ENCODE results near the gene NXPE4.
"Not testable (repeated sequence)": the region's sequence is repeated elsewhere in the genome, so short reads cannot be mapped to it uniquely, and the experiment has no call there.

The NXPE4 gene

DNA sequence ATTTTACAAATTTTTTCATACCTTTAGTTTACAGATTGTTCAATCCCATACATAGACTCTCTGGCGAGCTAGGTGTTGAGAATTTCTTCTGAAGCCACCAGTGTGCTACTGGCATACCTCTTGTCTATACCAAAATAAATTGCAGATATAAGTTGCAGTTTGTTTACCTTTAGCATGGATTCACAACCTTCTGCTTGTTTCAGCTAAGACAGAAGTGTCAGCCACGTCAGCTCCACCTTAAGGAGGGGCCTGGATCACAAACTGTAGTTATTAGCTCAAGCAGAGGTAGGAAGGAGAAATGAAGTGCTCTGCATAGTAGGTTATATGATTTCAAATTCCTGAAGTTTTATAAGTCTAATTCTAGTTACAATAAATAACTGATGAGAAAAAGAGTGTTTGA is at the start of gene NXPE4:
NXPE4 (minus strand) TSS at position 216 of the 400 bp plus-strand sequence. CDS start 1,027 bp downstream, outside the sequence.
- no peak for DNase-seq (ENCODE audit: low read depth)

DNA sequence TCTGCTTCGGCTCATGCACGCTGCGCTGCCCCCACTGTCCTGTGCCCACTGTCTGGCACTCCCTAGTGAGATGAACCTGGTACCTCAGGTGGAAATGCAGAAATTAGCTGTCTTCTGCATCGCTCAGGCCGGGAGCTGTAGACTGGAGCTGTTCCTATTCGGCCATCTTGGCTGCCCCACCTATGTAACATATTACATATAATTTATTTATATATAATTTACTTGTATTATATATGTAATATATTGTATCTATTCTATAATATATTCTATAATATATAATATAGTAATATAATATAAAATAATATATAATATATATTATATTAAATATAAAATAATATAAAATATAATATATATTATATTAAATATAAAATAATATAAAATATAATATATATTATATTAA is 43.9 kb upstream of the NXPE4 start:
- DNase-seq (ENCODE audit: low read depth), result not testable (repeated sequence)

DNA sequence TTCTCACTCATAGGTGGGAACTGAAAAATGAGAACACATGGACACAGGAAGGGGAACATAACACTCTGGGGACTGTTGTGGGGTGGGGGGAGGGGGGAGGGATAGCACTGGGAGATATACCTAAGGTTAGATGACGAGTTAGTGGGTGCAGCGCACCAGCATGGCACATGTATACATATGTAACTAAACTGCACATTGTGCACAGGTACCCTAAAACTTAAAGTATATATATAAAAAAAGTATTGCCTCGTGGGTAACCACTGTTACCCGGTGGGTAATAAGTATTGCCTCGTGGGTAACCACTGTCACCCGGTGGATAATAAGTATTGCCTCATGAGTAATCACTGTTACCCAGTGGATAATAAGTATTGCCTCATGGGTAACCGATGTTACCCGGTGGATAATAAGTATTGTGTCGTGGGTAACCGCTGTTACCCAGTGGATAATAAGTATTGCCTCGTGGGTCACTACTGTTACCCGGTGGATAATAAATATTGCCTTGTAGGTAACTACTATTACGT is 35.9 kb upstream of the NXPE4 start:
- not testable (repeated sequence) for DNase-seq (ENCODE audit: low read depth)

DNA sequence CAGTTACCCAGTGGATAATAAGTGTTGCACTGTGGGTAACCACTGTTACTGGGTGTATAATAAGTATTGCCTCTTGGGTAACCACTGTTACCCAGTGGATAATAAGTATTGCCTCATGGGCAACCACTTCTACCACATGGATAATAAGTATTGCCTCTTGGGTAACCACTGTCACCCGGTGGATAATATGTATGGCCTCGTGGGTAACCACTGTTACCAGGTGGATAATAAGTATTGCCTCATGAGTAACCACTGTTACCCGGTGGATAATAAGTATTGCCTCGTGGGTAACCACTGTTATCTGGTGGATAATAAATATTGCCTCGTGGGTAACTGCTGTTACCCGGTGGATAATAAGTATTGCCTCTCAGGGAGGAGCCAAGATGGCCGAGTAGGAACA is 29.7 kb upstream of the NXPE4 start:
- no peak for DNase-seq (ENCODE audit: low read depth)

DNA sequence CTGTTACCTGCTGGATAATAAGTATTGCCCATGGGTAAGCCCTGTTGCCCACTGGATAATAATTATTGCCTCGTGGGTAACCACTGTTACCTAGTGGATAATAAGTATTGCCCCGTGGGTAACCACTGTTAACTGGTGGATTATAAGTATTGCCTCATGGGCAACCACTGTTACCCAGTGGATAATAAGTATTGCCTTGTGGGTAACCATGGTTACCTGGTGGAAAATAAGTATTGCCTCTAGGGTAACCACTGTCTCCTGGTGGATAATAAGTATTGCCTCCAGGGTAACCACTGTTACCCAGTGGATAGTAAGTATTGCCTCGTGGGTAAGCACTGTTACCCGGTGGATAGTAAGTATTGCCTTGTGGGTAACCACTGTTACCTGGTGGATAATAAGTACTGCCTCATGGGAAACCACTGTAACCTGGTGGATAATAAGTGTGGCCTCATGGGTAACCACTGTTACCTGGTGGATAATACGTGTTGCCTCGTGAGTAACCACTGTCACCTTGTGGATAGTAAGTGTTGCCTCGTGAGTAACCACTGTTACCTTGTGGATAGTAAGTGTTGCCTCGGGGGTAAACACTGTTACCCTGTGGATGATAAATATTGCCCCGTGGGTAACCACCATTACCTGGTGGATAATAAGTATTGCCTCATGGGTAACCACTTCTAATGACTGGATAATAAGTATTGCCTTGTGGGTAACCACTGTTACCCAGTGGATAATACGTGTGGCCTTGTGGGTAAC is 29.0 kb upstream of the NXPE4 start:
- no peak for DNase-seq (ENCODE audit: low read depth)

DNA sequence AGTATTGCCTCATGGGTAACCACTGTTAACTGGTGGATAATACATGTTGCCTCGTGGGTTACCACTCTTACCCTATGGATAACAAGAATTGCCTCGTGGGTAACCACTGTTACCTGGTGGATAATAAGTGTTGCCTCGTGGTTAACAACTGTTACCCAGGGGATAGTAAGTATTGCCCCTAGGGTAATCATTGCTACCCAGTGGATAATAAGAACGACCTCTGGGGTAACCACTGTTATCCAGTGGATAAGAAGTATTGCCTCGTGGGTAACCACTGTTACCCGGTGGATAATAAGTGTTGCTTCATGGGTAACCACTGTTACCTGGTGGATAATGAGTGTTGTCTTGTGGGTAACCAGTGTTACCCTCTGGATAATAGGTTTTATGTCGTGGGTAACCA is 28.1 kb upstream of the NXPE4 start:
- no peak for DNase-seq (ENCODE audit: low read depth)

DNA sequence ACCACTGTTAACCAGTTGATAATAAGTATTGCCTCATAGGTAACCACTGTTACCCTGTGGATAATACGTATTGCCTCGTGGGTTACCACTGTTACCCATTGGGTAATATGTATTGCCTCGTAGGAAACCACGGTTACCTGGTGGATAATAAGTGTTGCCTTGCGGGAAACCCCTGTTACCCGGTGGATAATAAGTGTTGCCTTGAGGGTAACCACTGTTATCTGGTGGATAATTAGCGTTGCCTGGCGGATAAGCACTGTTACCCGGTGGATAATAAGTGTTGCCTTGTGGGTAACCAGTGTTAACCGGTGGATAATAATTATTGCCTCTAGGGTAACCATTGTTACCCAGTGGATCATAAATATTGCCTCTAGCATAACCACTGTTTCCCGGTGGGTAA is 27.3 kb upstream of the NXPE4 start:
- DNase-seq (ENCODE audit: low read depth), result no peak

DNA sequence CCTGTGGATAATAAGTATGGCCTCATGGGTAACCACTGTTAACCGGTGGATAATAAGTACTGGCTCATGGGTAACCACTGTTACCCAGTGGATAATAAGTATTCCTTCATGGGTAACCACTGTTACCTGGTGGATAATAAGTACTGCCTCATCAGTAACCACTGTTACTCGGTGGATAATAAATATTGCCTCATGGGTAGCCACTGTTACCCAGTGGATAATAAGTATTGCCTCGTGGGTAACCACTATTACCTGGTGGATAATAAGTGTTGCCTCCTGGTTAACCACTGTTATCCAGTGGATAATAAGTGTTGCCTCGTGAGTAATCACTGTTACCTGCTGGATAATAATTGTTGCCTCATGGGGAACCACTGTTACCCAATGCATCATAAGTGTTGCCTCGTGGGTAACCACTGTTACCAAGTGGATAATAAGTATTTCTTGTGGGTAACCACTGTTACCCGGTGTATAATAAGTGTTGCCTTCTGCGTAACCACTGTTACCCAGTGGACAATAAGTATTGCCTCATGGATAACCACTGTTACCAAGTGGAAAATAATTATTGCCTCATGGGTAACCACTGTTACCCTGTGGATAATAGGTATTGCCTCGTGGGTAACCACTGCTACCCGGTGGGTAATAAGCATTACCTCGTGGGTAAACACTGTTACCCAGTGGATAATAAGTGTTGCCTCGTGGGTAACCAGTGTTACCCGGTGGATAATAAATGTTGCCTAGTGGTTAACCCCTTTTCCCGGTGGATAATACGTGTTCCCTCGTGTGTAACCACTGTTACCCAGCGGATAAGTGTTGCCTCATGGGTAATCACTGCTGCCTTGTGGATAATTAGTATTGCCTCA is 26.6 kb upstream of the NXPE4 start:
- DNase-seq (ENCODE audit: low read depth), result no peak

DNA sequence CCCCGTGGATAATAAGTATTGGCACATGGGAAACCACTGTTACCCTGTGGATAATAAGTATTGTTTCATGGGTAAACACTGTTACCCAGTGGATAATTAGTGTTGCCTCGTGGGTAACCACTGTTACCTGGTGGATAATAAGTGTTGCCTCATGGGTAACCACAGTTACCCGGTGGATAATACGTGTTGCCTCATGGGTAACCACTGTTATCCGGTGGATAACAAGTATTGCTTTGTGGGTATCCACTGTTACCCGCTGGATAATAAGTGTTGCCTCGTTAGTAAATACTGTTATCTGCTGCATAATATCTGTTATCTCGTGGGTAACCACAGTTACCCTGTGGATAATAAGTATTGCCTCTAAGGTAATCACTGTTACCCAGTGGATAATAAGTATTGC is 25.5 kb upstream of the NXPE4 start:
- DNase-seq (ENCODE audit: low read depth), result no peak

DNA sequence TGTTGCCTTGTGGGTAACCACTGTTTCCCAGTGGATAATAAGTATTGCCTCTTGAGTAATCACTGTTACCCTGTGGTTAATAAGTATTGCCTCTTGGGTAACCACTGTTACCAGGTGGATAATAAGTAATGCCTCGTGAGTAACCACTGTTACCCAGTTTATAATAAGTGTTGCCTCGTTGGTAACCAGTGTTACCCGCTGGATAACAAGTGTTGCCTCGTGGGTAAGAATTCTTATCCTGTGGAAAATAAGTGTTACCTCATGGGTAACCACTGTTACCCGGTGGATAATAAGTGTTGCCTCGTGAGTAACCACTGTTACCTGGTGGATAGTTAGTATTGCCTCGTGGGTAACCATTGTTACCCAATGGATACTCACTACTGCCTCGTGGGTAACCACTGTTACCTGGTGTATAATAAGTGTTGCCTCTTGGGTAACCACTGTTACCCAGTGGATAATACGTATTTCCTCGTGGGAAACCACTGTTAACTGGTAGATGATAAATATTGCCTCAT is 24.1 kb upstream of the NXPE4 start:
- no peak for DNase-seq (ENCODE audit: low read depth)

DNA sequence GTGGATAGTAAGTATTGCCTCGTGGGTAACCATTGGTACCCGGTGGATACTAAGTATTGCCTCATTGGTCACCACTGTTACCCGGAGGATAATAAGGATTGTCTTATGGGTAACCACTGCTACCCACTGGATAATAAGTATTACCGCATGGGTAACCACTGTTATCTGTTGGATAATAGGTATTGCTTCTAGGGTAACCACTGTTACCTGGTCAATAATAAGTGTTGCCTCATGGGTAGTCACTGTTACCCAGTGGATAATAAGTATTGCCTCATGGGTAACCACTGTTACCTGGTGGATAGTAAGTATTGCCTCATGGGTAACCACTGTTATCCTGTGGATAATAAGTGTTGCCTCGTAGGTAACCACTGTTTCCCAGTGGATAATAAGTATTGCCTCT is 22.6 kb upstream of the NXPE4 start:
- no peak for DNase-seq (ENCODE audit: low read depth)

DNA sequence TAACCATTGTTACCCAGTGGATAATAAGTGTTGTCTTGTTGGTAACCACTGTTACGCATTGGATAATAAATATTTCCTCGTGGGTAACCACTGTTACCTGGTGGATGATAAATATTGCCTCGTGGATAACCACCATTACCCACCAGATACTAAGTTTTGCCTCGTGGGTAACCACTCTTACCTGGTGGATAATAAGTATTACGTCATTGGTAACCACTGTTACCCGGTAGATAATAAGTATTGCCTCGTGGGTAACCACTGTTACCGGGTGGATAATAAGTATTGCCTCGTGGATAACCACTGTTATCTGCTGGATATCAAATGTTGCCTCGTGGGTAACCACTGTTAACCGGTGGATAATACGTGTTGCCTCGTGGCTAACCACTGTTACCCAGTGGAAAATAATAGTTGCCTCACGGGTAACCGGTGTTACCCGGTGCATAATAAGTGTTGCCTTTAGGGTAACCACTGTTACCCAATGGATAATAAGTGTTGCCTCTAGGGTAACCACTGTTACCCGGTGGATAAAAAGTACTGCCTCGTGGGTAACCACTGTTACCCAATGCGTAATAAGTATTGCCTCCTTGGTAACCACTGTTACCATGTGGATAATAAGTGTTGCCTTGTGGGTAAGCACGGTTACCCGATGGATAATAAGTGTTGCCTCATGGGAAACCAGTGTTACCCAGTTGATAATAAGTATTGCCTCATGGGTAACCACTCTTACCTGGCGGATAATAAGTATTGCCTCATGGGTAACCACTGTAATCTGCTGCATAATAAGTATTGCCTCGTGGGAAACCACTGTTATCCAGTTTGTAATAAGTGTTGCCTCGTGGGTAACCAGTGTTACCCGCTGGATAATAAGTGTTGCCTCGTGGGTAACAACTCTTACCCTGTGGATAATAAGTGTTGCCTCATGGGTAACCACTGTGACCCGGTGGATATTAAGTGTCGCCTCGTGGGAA is 21.9 kb upstream of the NXPE4 start:
- DNase-seq (ENCODE audit: low read depth), result no peak

DNA sequence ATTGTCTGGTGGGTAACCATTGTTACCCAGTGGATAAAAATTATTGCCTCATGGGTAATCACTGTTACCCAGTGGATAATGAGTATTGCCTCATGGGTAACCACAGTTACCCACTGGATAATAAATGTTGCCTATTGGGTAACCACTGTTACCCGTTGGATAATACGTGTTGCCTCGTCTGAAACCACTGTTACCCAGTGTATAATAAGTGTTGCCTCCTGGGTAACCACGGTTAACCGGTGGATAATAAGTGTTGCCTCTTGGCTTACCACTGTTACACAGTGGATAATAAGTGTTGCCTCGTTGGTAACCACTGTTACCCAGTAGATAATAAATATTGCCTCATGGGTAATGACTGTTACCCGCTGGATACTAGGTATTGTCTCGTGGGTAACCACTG is 20.9 kb upstream of the NXPE4 start:
- DNase-seq (ENCODE audit: low read depth), result no peak

DNA sequence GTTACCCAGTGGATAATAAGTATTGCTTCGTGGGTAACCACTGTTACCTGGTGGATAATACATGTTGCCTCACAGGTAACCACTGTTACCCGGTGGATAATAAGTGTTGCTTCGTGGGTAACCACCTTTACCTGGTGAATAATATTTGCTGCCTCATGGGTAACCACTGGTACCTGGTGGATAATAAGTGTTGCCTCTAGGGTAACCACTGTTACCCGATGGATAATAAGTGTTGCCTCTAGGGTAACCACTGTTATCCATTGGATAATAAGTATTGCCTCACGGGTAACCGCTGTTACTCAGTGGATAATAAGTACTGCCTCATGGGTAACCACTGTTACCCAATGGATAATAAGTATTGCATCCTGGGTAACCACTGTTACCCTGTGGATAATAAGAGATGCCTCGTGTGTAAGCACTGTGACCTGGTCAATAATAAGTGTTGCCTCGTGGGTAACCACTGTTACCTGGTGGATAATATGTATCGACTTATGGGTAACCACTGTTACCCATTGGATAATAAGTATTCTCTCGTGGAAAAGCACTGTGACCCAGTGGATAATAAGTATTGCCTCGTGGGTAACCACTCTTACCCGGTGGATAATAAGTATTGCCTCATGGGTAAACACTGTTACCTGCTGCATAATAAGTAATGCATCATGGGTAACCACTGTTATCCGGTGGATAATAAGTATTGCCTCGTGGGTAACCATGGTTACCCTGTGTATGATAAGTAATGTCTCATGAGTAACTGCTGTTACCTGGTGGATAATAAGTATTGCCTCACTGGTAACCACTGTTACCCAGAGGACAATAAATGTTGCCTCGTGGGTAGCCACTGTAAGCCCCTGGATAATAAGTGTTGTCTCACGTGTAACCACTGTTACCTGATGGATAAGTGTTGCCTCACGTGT is 20.1 kb upstream of the NXPE4 start:
- no peak for DNase-seq (ENCODE audit: low read depth)

DNA sequence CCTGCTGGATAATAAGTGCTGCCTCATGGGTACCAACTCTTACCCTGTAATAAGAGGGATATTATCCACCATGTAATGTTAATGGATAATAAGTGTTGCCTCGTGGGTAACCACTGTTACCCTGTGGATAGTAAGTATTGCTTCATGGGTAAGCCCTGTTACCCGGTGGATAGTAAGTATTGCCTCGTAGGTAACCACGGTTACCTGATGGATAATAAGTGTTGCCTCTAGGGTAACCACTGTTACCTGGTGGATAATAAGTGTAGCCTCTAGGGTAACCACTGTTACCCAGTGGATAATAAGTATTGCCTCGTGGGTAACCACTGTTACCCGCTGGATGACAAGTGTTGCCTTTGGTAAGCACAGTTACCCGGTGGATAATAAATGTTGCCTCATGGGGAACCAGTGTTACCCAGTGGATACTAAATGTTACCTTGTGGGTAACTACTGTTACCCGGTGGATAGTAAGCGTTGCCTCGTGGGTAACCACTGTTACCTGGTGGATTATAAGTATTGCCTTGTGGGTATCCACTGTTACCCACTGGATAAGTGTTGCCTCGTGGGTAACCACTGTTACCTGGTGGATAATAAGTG is 18.6 kb upstream of the NXPE4 start:
- no peak for DNase-seq (ENCODE audit: low read depth)

DNA sequence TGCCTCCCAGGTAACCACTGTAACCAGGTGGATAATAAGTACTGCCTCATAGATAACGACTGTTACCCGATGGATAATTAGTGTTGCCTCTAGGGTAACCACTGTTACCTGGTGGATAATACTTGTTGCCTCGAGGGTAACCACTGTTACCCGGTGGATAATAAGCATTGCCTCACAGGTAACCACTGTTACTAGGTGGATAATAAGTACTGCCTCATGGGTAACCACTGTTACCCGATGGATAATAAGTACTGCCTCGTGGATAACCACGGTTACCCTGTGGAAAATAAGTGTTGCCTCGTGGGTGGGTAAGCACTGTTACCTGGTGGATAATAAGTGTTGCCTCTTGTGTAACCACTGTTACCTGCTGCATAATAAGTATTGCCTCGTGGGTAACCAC is 17.5 kb upstream of the NXPE4 start:
- DNase-seq (ENCODE audit: low read depth), result not testable (repeated sequence)

DNA sequence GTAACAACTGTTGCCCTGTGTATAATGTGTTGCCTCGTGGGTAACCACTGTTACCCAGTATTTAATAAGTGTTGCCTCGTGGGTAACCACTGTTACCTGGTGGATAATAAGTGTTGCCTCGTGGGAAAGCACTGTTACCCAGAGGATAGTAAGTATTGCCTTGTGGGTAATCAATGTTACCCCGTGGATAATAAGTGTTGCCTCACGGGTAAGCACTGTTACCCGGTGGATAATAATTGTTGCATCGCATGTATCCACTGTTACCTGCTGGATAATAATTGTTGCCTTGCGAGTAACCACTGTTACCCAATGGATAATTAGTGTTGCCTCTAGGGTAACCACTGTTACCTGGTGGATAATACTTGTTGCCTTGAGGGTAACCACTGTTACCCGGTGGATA is 17.1 kb upstream of the NXPE4 start:
- no peak for DNase-seq (ENCODE audit: low read depth)

DNA sequence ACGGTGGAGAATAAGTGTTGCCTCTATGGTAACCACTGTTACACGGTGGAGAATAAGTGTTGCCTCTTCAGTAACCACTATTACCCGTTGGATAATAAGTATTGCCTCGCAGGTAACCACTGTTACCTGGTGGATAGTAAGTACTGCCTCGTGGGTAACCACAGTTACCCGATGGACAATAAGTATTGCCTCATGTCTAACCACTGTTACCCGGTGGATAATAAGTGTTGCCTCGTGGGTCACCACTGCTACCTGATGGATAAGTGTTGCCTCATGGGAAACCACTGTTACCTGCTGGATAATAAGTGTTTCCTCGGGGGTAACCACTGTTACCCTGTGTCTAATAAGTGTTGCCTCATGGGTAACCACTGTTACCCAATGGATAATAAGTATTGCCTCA is 16.6 kb upstream of the NXPE4 start:
- DNase-seq (ENCODE audit: low read depth), result not testable (repeated sequence)

DNA sequence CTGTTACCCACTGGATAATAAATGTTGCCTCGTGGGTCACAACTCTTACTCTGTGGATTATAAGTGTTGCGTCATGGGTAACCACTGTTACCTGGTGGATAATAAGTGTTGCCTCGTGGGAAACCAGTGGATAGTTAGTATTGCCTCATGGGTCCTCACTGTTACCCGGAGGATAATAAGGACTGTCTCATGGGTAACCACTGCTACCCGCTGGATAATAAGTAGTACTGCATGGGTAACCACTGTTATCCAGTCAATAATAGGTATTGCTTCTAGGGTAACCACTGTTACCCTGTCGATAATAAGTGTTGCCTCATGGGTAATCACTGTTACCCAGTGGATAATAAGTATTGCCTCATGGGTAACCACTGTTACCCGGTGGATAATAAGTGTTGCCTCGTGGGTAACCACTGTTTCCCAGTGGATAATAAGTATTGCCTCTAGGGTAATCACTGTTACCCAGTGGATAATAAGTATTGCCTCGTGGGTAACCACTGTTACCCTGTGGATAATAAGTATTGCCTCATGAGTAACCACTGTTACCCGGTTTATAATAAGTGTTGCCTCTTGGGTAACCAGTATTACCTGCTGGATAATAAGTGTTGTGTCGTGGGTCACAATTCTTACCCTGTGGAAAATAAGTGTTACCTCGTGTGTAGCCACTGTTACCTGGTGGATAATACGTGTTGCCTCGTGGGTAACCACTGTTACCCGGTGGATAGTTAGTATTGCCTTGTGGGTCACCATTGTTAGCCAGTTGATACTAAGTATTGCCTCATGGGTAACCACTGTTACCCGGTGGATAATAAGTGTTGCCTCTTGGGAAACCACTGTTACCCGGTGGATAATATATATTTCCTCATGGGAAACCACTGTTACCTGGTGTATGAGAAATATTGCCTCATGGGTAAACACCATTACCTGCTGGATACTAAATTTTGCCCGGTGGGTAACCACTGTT is 15.7 kb upstream of the NXPE4 start:
- DNase-seq (ENCODE audit: low read depth), result no peak
